Osteoblast (primary cell): ENCODE data around the gene MGST2. TPM values are rescaled to one million over a fixed set of nuclear protein-coding genes. Genes with fewer than 3 reads are reported as not detected.
A peak's percentile ranks its signal among the peaks of the same experiment; 100 is the strongest.
"Not testable (repeated sequence)": the region's sequence is repeated elsewhere in the genome, so short reads cannot be mapped to it uniquely, and the experiment has no call there.

Source experiments
- DNase-seq: peaks from one replicate; pipeline ENCODE4 v3.0.0; 2011; ENCODE audit warnings: low spot score, mixed read lengths; ENCODE audit not compliant: insufficient read length; ENCODE audit errors: missing footprints
- H2AFZ ChIP-seq: 2 replicates; pipeline ENCODE4 v1.6.0; 2011; ENCODE audit warnings: mild to moderate bottlenecking, low read length
- H3K27ac ChIP-seq: 2 replicates; pipeline ENCODE4 v1.5.1; 2011; ENCODE audit warnings: mild to moderate bottlenecking, low read depth, low read length, moderate library complexity
- H3K27me3 ChIP-seq: 2 replicates; pipeline ENCODE4 v1.6.0; 2012; ENCODE audit warnings: mild to moderate bottlenecking, control low read depth, inconsistent platforms, low read length, moderate library complexity; ENCODE audit not compliant: insufficient read depth
- H3K36me3 ChIP-seq: 2 replicates; pipeline ENCODE4 v1.5.1; 2011; ENCODE audit warnings: mild to moderate bottlenecking, low read length, control low read depth, moderate library complexity; ENCODE audit not compliant: insufficient read depth
- H3K4me1 ChIP-seq: 2 replicates; pipeline ENCODE4 v1.5.1; 2011; ENCODE audit warnings: mild to moderate bottlenecking, low read length, control low read depth, moderate library complexity; ENCODE audit not compliant: insufficient read depth
- H3K4me2 ChIP-seq: 2 replicates; pipeline ENCODE4 v1.6.0; 2011; ENCODE audit warnings: mild to moderate bottlenecking, low read length; ENCODE audit not compliant: insufficient read depth
- H3K4me3 ChIP-seq: fragments of 200-600 bp; sonication (generic); 3 replicates; pipeline ENCODE4 v1.5.1; 2012; ENCODE audit warnings: mild to moderate bottlenecking, low read length, inconsistent platforms; ENCODE audit not compliant: insufficient read depth
- H3K79me2 ChIP-seq: 2 replicates; pipeline ENCODE4 v1.6.0; 2012; ENCODE audit warnings: mild to moderate bottlenecking, low read length, control low read depth, inconsistent platforms; ENCODE audit not compliant: insufficient read depth
- H3K9me3 ChIP-seq: 2 replicates; pipeline ENCODE4 v1.5.1; 2011; ENCODE audit warnings: low read depth, low read length, control low read depth
- H4K20me1 ChIP-seq: 2 replicates; pipeline ENCODE4 v1.6.0; 2012; ENCODE audit warnings: mild to moderate bottlenecking, low read length, control low read depth; ENCODE audit not compliant: insufficient read depth
- total RNA-seq: library from RNA; depleted of rRNA; stranded (reverse); fragments of >200 nt; gene quantifications from 2 replicates; pipeline ENCODE4 v1.2.3, GENCODE V29; 2012
- TF ChIP-seq, protein P1 (sequence below): IDR thresholded peaks from 2 replicates; pipeline ENCODE4 v1.5.1; 2011; ENCODE audit warnings: mild to moderate bottlenecking, low read depth, low read length, moderate library complexity; ENCODE audit errors: extremely low read depth

Gene MGST2
- total RNA-seq, 1 donor, result 6.2 TPM

DNA sequence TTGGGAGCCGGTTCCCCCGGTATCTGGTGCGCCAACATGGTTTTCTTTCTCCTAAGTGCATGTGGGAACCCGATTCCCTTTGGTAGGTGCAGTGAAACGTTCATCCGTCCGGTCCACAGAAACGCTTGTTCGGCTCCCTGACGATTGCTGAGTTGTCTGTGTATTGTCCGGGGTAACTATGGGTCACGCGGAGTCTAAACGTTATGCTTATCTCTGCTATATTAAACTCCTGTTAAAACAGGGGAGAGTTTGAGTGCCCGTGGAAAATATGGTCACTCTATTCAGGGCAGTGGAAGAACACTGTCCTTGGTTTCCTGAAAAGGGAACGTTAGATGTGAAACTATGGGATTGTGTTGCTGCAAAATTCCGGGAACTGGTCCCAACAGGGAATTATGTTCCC lies 32.4 kb upstream of the MGST2 start:
- no peaks in the 10 kb centered on the region for H3K36me3 ChIP-seq
- no peaks in the 10 kb centered on the region for H3K79me2 ChIP-seq
- H3K27me3 ChIP-seq, result peaks cover 65% of the 10 kb centered on the region
- H2AFZ ChIP-seq, result peak overlapping the region; percentile 60
- H3K9me3 ChIP-seq, result no peaks in the 10 kb centered on the region
- H3K27ac ChIP-seq, result no peak overlapping the region
- TF ChIP-seq, protein P1, sequence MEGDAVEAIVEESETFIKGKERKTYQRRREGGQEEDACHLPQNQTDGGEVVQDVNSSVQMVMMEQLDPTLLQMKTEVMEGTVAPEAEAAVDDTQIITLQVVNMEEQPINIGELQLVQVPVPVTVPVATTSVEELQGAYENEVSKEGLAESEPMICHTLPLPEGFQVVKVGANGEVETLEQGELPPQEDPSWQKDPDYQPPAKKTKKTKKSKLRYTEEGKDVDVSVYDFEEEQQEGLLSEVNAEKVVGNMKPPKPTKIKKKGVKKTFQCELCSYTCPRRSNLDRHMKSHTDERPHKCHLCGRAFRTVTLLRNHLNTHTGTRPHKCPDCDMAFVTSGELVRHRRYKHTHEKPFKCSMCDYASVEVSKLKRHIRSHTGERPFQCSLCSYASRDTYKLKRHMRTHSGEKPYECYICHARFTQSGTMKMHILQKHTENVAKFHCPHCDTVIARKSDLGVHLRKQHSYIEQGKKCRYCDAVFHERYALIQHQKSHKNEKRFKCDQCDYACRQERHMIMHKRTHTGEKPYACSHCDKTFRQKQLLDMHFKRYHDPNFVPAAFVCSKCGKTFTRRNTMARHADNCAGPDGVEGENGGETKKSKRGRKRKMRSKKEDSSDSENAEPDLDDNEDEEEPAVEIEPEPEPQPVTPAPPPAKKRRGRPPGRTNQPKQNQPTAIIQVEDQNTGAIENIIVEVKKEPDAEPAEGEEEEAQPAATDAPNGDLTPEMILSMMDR, result no peak
- no peak for DNase-seq
- no peaks in the 10 kb centered on the region for H3K4me1 ChIP-seq
- H4K20me1 ChIP-seq, result no peaks in the 10 kb centered on the region
- peak overlapping the region; percentile 63 for H3K4me3 ChIP-seq
- H3K4me2 ChIP-seq, result peak overlapping the region; percentile 79

DNA sequence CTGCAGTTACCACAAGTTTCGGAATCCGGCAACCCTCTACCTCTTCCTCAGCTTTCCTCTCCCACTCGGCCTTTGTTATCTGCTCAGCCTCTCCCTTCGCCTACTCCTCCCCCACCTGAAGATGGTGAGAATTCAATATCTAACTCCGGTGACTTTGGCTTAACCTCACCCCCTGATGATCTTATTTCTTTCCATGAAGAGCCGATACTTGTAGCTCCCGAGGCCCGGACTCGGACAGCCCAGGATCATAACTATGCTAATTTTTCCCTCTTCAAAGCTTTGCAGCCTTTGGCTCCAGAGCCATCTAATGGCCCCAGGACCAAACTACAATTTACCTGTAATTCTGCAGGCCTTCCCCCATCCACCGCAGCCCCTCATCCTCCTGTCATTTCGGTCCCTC lies 32.0 kb upstream of the MGST2 start:
- Histone ChIP-seq H3K4me2 (peak overlapping the region; percentile 79), H3K27me3 (peaks cover 61% of the 10 kb centered on the region), H3K36me3 (no peaks in the 10 kb centered on the region), H3K27ac (no peak overlapping the region), H4K20me1 (no peaks in the 10 kb centered on the region), H3K9me3 (peaks cover 5% of the 10 kb centered on the region), H3K79me2 (no peaks in the 10 kb centered on the region), H3K4me3 (peak overlapping the region; percentile 63), H2AFZ (peak overlapping the region; percentile 60), H3K4me1 (no peaks in the 10 kb centered on the region)
- DNase-seq, result peak; percentile 21
- TF ChIP-seq, protein P1, result peak; percentile 61

DNA sequence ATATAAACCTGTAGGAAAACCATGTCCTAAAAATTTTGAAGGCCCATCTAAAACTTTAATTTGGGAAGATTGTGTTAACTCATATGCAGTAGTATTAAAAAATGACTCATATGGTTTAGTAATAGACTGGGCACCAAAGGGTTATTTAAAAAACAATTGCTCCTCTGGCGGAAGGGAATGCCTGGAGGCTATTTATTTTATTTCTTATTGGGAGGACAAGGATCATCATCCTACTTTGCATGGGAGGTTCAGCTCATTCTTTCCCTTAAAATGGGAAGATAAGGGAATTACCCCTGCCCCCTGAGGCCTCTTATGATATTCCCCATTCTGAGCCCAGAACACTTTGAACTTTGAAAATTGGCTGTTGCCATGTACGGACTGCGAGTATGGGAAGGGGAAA lies 29.7 kb upstream of the MGST2 start:
- DNase-seq, result no peak
- TF ChIP-seq, protein P1, result no peak
- no peak overlapping the region for H3K4me3 ChIP-seq
- H3K36me3 ChIP-seq, result no peaks in the 10 kb centered on the region
- no peaks in the 10 kb centered on the region for H3K79me2 ChIP-seq
- no peaks in the 10 kb centered on the region for H4K20me1 ChIP-seq
- H3K27ac ChIP-seq, result no peak overlapping the region
- peaks cover 3% of the 10 kb centered on the region for H3K4me1 ChIP-seq
- H3K9me3 ChIP-seq, result peaks cover 5% of the 10 kb centered on the region
- peaks cover 42% of the 10 kb centered on the region for H3K27me3 ChIP-seq
- no peak overlapping the region for H3K4me2 ChIP-seq
- no peak overlapping the region for H2AFZ ChIP-seq

DNA sequence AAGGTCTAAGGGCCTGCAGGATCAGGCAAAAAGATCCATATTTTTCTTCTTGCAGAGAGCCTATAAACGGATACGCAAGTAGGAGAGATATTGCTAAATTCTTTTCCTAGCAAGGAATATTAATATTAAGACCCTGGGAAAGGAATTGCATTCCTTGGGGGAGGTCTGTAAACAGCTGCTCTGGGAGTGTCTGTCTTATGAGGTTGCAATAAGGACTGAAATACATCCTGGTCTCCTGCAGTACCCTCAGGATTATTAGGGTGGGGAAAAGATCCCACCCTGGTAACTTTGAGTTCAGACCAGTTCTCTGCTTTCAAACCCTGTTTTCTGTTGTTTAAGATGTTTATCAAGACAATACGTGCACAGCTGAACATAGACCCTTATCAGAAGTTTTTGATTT lies 27.3 kb upstream of the MGST2 start:
- H3K36me3 ChIP-seq, H2AFZ ChIP-seq, H3K4me2 ChIP-seq, DNase-seq, H3K4me3 ChIP-seq, H3K79me2 ChIP-seq, H3K27ac ChIP-seq, H3K9me3 ChIP-seq, H4K20me1 ChIP-seq: not testable (repeated sequence)
- Histone ChIP-seq H3K4me1 (peaks cover 22% of the 10 kb centered on the region), H3K27me3 (peaks cover 19% of the 10 kb centered on the region)
